LHCN-M2 (cell line): ENCODE measurements around the gene FIGNL2. TPM values are rescaled to one million over a fixed set of nuclear protein-coding genes. Genes with fewer than 3 reads are reported as not detected.
"Not testable (repeated sequence)": the region's sequence is repeated elsewhere in the genome, so short reads cannot be mapped to it uniquely, and the experiment has no call there.

Source experiments
- DNase-seq: peaks from one replicate; pipeline ENCODE4 v3.0.0-alpha.2; 2012; ENCODE audit warnings: low read depth
- total RNA-seq: library from RNA; depleted of rRNA; stranded (reverse); fragments of >200 nt; gene quantifications from 2 replicates; pipeline ENCODE4 v1.2.3, GENCODE V29; 2014

Gene FIGNL2
- total RNA-seq, 1 experiment from 2014 or later: 0.17 TPM

DNA sequence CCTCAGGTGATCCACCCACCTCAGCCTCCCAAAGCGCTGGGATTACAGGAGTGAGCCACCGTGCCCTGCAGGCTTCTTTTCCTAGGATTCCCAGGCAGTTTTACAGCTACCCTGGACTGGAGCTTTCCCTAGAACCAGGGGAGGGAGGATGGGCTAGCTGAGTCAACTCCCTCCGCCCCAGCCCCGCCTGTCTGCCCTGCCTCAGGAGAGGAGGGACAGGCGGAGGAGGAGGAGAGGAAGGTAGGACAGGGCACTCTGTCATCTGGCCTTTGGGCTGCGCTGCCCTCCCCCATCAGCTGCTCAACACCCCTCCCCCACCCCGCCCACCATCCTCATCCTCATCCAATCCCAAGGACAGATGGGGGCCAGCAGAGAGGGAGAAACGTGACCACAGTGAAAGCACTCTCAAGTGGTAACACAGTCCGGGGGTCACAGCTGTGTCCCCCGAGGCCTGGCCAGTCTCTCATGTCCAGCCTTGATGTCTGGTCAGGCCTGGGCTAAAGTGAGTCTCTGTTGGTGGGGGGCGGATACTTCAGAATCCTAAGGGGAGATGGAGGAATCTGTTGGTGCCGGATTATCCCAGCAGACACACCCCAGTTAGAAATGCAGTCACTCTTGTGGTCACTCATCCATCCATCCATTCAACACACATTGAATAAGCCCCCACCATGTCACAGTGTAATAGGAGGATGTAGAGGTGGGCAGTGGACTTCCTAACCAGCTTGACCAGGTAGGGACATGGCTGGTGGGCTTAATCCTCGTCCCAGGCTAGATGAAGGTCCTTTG is 12.3 kb downstream of the FIGNL2 start:
- DNase-seq: no peak

GRCh38 chr12:51834411-51834810 is 14.1 kb downstream of the FIGNL2 start:
- no peak for DNase-seq

DNA sequence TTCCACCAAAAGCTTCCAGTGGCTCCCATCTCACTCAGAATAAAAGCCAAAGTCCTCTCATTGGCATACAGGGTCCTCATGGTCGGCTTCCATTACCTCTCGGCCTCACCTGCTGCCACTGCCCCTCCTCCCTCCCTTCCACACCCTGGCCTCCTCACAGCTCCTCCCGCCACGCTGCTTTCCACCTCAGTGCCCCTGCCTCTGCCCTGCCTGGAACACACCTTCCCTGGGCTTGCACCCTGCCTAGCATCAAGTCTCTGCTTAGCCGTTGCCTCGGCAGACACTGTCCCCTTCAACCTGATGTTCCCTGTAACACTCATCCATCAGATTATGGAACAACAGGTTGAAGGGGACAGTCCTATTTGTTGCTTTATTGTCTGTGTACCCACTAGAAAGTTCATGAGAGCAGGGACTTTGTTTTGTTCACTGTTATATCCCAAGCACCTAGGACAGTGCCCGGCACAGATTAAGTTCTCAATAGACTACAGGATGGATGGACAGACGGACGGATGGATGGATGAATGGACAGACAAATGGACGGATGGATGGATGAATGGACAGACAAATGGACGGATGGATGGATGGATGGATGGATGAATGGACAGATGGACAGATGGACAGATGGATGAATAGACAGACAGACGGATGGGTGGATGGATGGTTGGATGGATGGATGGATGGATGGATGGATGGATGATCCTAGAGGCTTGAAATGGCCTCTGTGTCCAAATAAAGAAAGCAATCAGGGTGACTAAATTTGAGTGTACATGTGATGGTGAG is 14.9 kb downstream of the FIGNL2 start:
- DNase-seq: no peak

GRCh38 chr12:51832354-51833107 is 16.0 kb downstream of the FIGNL2 start:
- peak; percentile 20 for DNase-seq

GRCh38 chr12:51831817-51832216 is 16.7 kb downstream of the FIGNL2 start:
- not testable (repeated sequence) for DNase-seq

- DNase-seq: no peak
These were observed 18.9 kb downstream of the FIGNL2 start for GRCh38 chr12:51829641-51830040.

- DNase-seq: no peak
These were observed 19.5 kb downstream of the FIGNL2 start for GRCh38 chr12:51829011-51829481.

DNA sequence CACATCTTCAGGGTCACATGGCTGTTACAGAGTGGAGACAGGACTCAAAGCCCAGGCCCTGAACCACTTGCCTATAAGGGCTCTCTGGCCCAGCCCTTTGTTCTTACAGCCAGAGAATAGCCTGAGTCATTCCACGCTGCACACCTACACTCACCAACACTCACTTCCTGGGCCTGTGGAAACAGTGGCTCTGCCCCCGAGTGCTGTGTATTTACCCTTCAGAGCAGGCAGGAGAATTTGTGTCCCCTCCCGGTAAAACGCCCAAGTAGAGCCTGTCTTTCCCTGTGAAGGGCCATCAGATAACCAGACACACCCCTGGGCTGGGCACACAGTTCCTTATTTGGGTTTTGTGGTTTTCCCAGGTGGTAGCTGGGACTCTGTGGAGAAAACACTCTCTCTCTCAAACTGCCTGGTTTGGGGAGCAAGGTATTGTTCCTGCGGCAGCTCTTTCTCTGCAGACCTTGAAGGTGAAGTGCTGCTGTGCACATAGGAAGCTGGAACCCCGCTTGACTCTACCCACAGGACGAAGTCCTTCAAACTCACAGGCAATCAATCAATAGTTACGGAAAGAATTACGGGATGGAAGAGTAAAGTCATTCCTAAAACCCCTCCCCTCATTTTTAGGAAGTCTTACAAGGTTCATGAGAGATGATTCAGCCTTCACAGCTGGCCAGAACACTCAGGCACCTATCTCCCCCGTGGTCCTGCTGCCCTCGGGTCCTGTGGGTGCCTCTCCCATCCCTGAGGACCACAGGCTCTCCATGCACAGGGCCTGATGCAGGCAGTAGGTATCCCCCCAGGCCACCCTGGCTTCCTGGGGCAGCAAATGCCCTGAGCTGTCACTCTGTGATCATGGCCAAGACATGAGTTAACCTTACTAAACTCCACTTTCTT is 20.3 kb downstream of the FIGNL2 start:
- DNase-seq: peak; percentile 27

DNA sequence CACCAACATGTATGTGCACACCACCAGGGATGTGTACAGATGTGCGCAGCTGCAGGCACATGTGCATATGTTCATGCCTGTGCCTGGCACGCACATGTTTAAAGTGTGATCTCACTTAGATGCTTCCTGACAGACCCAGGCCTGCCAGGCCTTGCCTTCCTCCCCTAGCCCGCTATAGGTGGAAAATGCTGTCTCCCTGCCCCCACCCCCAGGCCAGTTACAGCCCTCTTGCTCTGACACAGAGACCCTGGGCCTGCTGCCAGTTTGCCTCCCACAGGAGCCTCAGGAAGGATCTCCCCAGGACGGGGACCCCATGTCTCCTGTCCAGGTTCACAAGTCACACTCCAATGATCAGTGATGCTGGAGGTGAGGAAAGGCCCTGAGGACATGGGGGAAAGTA is 21.6 kb downstream of the FIGNL2 start:
- DNase-seq: no peak

- no peak for DNase-seq
These were observed 23.3 kb downstream of the FIGNL2 start for GRCh38 chr12:51825216-51825615.

DNA sequence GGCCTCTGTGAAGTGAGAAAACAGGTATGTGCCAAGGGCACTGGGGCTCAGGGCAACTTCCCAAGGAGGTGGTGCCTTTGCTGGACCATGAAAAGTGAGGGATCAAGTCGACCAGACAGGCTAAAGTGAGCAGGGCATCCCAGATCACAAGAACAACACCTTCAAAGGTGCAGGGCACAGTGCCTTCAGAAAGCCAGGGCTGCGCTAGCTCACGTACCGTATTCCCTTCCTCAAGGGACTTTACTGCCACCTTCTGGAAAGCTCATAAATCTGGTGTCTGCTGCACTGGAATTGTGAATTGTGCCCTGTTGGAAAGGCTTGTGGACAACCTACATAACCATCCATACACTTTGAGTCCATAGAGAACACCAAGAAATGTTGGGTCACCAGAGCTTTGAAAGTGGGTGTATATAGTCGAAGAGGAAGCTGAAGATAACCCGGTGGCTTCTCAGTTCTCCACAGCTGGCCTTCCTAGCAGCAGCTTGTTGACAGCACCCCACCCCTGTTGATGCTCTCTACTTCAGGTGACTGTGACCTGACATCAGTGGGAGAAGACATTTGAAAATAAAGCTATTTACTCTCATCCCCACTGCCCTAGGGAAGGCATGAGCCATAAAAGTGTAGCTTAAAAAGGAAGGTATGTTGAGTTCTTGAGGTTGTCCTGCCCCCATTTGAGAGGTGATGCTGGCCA is 24.5 kb downstream of the FIGNL2 start:
- peak; percentile 61 for DNase-seq

DNA sequence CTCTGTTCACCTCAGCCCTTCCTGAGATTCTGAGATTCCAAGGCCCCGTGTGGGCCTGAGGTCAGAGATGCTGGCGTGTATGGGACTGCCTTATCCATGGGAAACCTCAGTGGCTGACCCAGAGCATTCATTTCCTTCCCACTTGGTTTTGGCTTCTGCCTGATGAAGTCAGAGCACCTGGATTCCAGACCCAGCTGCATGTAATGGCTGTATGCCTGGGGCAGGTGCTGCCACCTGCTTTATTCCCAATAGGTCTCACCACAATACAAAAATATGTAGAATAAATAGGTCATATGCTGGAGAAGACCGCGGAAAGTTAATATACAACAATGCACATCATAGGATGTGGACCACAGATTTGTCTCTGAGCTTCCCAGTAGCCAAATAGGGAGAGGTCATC is 25.6 kb downstream of the FIGNL2 start:
- no peak for DNase-seq

- no peak for DNase-seq
These were observed 26.3 kb downstream of the FIGNL2 start for GRCh38 chr12:51822261-51822616.

GRCh38 chr12:51821440-51822260 is 26.9 kb downstream of the FIGNL2 start:
- DNase-seq: no peak

DNA sequence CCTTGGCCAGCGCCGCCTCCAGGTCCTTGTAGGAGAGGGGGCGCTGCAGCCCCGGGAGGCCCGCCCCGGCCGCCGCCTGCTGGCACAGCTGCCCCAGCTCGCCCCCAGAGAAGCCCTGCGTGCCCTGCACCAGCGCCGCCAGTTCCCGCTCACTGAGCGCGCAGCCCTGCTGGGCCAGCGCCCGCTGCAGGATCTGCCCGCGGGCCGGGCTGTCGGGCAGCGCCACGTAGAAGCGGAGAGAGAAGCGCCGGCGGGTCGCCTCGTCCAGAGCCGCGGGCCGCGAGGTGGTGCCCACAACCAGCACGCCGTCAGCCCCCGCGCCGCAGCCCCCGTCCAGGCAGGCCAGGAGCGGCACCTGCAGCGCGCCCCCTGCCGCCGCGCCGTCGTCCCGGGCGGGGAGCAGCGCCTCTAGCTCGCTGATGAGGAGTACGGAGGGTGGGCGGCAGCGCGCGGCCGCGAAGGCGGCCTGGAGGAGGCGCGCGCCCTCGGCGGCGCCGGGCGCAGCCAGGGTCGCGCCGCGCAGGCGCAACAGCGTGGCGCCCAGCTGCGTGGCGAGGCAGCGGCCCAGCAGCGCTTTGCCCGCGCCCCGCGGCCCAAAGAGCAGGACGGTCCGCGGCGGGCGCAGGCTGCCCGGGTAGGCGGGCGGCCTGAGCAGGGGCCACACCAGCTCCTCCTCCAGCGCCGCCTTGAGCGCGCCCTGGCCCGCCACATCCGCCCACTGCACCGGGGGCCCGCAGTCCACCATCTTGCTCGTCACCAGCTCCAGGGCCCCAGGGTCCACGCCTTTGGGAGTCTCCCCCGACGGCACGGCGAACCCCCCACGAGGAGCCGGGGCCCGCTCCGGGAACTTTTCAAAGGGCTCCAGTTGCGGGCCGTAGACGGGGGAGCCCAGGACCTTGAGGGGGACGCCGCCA is 27.7 kb downstream of the FIGNL2 start:
- peak; percentile 55 for DNase-seq

DNA sequence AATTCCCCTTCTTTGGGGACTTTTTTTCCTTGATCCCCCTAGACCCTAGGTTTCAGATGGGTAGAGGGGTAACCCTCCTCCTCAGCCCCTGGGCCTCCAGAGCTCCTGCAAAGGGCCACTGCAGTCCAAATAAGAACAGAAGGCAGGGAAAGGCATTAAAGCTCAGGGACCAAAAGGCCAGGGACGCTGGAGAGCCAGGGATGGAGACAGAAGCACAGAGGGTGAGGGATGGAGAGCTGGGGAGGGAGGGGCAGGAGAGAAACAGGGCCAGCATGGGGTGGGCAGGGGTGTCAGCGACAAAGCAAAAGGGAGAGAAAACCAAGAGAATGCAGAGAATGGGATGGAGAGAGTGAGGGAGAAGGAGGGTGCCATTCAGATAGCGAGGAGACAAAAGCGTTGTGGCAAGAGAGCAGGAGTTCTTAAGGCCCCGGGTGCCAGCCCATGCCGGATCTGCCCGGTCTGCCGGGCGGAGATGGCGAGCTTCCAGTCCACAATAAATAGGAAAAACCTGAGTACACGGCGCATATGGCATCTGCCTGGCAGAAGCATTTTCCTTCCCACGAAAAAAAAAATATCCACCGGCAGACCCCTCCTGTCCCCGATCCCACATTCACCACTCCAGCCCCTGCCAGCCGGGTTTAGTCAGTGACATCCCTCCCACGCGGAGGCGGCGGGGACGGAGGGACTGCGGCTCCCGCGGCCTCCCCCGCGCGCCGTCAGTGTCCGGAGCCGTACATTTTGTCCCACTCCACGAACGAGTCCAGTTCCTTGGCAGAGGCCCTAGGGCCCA is 28.6 kb downstream of the FIGNL2 start:
- peak; percentile 25 for DNase-seq

- peak; percentile 70 for DNase-seq
These were observed 29.8 kb downstream of the FIGNL2 start for GRCh38 chr12:51818566-51819300.
